HFF-Myc (cell line): ENCODE measurements around the gene OPRD1.
A peak's percentile ranks its signal among the peaks of the same experiment; 100 is the strongest.
"Not testable (repeated sequence)": the region's sequence is repeated elsewhere in the genome, so short reads cannot be mapped to it uniquely, and the experiment has no call there.

ENCODE experiments used
- DNase-seq: peaks from one replicate; pipeline ENCODE4 v3.0.0-alpha.2; 2011; ENCODE audit warnings: low read depth; ENCODE audit errors: extremely low read depth
- H3K4me3 ChIP-seq: replicated peaks from 2 replicates; pipeline ENCODE4 v1.5.1; 2011; ENCODE audit warnings: low read depth, mild to moderate bottlenecking, control low read depth, low read length
- TF ChIP-seq, protein P1 (sequence below): IDR thresholded peaks from 2 replicates; pipeline ENCODE4 v1.5.1; 2012; ENCODE audit warnings: mild to moderate bottlenecking, low read depth, low read length, control low read depth; ENCODE audit errors: missing control alignments

Gene OPRD1

DNA sequence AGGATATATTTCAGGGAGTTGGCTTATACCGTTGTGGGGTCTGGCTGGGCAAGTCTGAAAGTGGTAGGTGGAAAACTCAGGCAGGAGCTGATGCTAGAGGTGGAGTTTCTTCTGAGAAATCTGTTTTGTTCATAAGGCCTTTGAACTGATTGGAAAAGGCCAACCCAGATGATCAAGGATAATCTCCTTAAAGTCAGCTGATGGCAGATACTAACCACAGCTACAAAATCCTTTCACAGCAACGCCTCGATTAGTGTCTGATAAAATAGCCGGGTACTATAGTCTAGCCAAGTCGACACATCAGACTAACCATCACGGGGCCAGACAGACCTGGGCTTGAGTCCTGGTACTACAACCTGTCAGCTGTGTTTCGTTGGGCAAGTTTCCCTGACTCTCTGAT is 21.4 kb downstream of the OPRD1 start:
- DNase-seq, result no peak
- no peak overlapping the region for H3K4me3 ChIP-seq
- TF ChIP-seq, protein P1, sequence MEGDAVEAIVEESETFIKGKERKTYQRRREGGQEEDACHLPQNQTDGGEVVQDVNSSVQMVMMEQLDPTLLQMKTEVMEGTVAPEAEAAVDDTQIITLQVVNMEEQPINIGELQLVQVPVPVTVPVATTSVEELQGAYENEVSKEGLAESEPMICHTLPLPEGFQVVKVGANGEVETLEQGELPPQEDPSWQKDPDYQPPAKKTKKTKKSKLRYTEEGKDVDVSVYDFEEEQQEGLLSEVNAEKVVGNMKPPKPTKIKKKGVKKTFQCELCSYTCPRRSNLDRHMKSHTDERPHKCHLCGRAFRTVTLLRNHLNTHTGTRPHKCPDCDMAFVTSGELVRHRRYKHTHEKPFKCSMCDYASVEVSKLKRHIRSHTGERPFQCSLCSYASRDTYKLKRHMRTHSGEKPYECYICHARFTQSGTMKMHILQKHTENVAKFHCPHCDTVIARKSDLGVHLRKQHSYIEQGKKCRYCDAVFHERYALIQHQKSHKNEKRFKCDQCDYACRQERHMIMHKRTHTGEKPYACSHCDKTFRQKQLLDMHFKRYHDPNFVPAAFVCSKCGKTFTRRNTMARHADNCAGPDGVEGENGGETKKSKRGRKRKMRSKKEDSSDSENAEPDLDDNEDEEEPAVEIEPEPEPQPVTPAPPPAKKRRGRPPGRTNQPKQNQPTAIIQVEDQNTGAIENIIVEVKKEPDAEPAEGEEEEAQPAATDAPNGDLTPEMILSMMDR, result no peak

DNA sequence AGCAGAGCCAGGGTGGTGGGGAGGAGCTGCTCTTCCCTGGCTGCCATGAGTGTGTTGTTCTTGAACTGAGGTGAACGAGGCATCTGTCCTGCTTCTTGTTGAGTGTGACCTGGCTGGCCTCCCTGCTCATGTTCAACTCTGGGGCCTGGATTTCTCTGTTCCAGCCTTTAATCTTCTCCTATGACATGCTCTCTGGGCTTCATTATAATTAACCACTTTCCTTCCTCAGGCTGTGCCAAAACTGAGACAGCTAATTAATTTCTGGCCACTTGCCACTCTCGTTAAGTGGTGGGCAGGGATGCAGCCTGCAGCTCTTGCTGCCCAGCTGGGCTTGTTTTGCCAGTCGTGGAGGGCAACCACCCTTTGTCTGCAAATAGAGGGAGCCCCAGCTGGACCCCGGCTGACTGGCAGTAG is 23.3 kb downstream of the OPRD1 start:
- H3K4me3 ChIP-seq, result no peak overlapping the region
- DNase-seq, result no peak
- TF ChIP-seq, protein P1, result no peak

DNA sequence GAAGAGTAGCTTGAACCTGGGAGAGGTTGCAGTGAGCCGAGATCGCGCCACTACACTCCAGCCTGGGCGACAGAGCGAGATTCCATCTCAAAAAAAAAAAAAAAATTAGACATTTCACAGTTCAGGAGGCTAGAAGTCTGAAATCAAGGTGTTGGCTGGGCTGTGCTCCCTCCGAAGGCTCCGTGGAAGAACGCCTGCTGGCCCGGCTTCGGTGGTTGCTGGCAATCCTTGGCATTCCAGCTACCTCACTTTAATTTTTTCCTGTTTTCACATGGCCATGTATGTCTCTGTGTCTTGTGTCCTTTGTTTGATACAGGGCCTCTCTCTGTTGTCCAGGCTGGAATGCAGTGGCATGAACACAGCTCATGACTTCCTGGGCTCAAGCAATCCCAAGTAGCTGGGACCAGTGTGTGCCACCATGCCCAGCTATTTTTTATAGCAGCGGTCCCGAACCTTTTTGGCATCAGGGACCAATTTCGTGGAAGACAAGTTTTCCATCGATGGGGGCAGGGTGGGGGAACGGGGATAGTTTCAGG is 24.5 kb downstream of the OPRD1 start:
- TF ChIP-seq, protein P1, result no peak
- no peak for DNase-seq

DNA sequence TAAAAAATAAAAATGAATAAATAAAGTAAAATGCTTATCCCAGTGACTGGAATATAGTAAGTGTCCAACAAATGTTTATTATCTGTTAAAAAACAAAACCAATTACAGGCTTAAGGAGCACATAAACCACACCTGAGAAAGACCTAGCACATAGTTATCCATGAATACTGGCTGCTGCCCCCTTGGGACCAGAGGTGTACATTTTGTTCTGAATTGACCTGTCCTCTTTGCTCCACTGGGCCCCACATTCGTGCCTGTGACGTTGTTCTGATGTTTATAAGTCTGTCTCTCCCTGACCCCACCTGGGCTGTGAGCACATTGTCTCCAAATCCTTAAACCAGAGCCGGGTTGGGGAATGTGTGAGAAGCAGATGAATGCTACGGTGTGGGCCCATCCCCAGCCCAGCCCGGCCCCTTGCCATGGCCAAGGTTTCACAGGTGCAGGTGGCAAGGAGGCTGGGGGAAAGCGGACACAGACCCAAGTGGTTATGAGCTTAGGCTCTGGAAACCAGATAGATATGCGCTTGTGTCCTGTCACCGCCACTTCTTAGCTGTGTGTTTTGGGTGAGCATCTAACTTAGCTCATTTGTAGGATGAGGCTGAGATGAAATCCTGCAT is 29.1 kb downstream of the OPRD1 start:
- DNase-seq, result no peak
- no peak overlapping the region for H3K4me3 ChIP-seq
- TF ChIP-seq, protein P1, result no peak

More for the DNA sequence above, 24.5 kb downstream of the OPRD1 start:
- H3K4me3 ChIP-seq, result no peak overlapping the region

DNA sequence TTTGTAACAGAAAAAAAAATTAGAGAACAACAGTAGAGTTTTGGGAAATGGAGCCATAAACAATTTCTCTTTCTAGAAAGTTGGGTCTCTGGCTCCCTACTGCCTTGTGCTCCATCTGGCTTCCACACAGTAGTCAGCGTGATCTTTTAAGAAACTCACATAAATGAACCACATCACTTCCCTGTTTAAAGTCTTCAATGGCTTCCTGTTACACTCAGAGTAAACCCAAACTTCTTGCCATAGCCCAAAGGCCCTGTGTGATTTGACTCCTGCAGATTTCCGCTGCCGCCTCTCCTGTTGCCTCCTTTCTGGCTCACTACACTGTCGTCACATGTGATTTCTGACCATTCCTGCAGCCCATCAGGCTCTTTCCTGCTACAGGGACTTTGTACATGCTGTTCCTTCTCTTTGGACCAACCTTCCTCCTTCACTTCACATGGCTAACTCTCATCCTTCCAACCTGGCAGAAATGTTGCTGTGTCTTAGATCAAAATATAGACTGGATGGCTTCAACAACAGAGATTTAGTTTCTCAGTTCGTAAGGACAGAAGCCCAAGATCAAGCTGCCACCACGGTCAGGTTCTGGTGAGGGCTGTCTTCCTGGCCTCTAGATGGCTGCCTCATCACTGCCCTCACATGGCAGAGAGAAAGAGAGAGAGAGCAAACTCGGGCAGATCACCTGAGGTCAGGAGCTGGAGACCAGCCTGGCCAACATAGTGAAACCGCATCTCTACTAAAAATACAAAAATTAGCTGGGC is 34.0 kb downstream of the OPRD1 start:
- no peak for DNase-seq
- TF ChIP-seq, protein P1, result peak; percentile 17
- H3K4me3 ChIP-seq, result no peak overlapping the region

DNA sequence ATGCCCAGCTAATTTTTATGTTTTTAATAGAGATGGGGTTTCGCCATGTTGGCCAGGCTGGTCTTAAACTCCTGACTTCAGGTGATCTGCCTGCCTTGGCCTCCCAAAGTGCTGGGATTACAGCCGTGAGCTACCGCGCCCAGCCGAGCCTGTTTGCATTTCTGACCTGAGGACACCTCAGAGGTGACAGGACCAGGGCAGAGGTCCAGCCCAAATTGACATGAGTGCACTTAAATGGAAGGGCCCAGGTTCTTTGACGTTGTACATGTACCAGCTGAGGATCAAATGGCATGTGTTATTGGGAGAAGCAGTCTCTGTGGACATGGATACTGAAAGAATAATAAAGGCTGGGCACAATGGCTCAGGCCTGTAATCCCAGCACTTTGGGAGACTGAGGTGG is 35.2 kb downstream of the OPRD1 start:
- DNase-seq, H3K4me3 ChIP-seq: not testable (repeated sequence)

DNA sequence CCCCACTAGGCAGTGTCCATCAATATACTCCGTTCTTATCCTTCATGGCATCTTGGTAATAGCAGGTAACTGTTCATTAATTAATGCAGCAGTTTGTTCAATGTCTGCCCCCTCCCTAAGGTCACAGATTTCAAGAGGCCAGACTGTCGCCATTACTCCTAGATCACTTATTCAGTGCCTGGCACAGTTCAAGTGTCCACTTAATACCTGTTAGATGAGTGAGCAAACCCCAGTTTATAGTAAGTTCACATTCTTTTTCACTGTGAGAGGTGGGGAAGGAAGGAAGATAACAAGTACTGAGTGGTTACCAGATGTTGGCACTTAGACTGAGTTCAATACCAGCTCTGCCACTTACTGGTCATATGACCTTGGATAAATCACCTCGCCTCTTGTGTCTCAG is 36.4 kb downstream of the OPRD1 start:
- TF ChIP-seq, protein P1, result no peak
- DNase-seq, result no peak
- H3K4me3 ChIP-seq, result no peak overlapping the region
